A549 (cell line): ENCODE data around the gene CARNS1.

ENCODE experiments used
- EP300 ChIP-seq, 2 experiments: fragments of >200 bp; sonication (Bioruptor Twin); formaldehyde crosslinking; IDR thresholded peaks; 2 replicates in 1 of 2; 3 replicates in 1 of 2; pipeline ENCODE4 v1.6.1; 2016 to 2017
- MAFK ChIP-seq: fragments of 450-650 bp; IDR thresholded peaks from 2 replicates; pipeline ENCODE4 v1.6.1; 2014; ENCODE audit not compliant: partially characterized antibody
- TF ChIP-seq, protein P1 (sequence below): fragments of >200 bp; sonication (Bioruptor Twin); formaldehyde crosslinking; IDR thresholded peaks from 3 replicates; pipeline ENCODE4 v1.5.1; 2016

DNA sequence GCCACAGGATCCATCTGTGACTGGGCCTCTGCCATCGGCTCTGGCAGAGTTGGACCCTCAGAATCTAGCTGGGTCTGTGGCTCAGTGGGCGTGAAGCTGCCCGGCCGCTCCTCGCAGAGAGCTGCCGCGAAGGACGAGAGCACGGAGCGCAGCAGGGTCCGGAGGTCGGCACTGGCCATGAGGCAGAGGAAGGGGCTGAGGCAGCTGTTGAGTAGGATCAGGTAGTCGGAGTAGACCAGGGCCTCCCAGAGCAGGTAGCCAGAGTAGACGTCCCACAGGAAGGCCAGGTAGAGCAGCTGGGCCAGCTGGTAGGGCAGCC is 36.1 kb downstream of the CARNS1 start:
- TF ChIP-seq, protein P1, sequence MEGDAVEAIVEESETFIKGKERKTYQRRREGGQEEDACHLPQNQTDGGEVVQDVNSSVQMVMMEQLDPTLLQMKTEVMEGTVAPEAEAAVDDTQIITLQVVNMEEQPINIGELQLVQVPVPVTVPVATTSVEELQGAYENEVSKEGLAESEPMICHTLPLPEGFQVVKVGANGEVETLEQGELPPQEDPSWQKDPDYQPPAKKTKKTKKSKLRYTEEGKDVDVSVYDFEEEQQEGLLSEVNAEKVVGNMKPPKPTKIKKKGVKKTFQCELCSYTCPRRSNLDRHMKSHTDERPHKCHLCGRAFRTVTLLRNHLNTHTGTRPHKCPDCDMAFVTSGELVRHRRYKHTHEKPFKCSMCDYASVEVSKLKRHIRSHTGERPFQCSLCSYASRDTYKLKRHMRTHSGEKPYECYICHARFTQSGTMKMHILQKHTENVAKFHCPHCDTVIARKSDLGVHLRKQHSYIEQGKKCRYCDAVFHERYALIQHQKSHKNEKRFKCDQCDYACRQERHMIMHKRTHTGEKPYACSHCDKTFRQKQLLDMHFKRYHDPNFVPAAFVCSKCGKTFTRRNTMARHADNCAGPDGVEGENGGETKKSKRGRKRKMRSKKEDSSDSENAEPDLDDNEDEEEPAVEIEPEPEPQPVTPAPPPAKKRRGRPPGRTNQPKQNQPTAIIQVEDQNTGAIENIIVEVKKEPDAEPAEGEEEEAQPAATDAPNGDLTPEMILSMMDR = no peak
- TF ChIP-seq EP300 (IDR thresholded peaks at IDR 0.05) = no peak
- TF ChIP-seq MAFK = no peak
